Parathyroid adenoma (tissue), 2 donors: ENCODE measurements around the gene SCYGR5.

Source experiments
- H2AFZ ChIP-seq: fragments of 300-600 bp; sonication (generic); one replicate; pipeline ENCODE4 v1.7.0; 2017; ENCODE audit warnings: antibody characterized with exemption, mild to moderate bottlenecking
- H3K27ac ChIP-seq: fragments of 300-600 bp; sonication (generic); one replicate; pipeline ENCODE4 v1.7.0; 2017
- H3K27me3 ChIP-seq: fragments of 300-600 bp; sonication (generic); one replicate; pipeline ENCODE4 v1.7.0; 2017; ENCODE audit warnings: low read length; ENCODE audit not compliant: control insufficient read depth, insufficient read depth
- H3K36me3 ChIP-seq: fragments of 300-600 bp; sonication (generic); one replicate; pipeline ENCODE4 v1.7.0; 2017; ENCODE audit warnings: low read length; ENCODE audit not compliant: control insufficient read depth, insufficient read depth
- H3K4me1 ChIP-seq: fragments of 300-600 bp; sonication (generic); one replicate; pipeline ENCODE4 v1.7.0; 2017; ENCODE audit warnings: control low read depth
- H3K4me2 ChIP-seq: fragments of 300-600 bp; sonication (generic); one replicate; pipeline ENCODE4 v1.7.0; 2017; ENCODE audit warnings: low read length
- H3K4me3 ChIP-seq: fragments of 300-600 bp; sonication (generic); one replicate; pipeline ENCODE4 v1.7.0; 2017; ENCODE audit warnings: low read depth, low read length
- H3K79me2 ChIP-seq: fragments of 300-600 bp; sonication (generic); one replicate; pipeline ENCODE4 v1.7.0; 2017; ENCODE audit warnings: control low read depth
- H3K9ac ChIP-seq: fragments of 300-600 bp; sonication (generic); one replicate; pipeline ENCODE4 v1.7.0; 2017; ENCODE audit warnings: mild to moderate bottlenecking
- H3K9me3 ChIP-seq: fragments of 300-600 bp; sonication (generic); one replicate; pipeline ENCODE4 v1.7.0; 2017; ENCODE audit warnings: low read length; ENCODE audit not compliant: control insufficient read depth
- CTCF ChIP-seq: fragments of 300-600 bp; sonication (generic); IDR thresholded peaks from one replicate; pipeline ENCODE4 v1.7.0; 2017; ENCODE audit warnings: antibody characterized with exemption, mild to moderate bottlenecking
- donor health status: primary hyperparathyroidism.

SCYGR5 gene

GRCh38 chr2:227706859-227707258 is 40.3 kb downstream of the SCYGR5 start:
- Histone ChIP-seq H3K27ac (no peak overlapping the region), H3K4me1 (no peaks in the 10 kb centered on the region), H3K27me3 (no peaks in the 10 kb centered on the region), H3K79me2 (no peaks in the 10 kb centered on the region), H3K36me3 (no peaks in the 10 kb centered on the region), H3K9me3 (no peaks in the 10 kb centered on the region), H3K4me2 (no peak overlapping the region), H2AFZ (no peak overlapping the region), H3K9ac (no peak overlapping the region), H3K4me3 (no peak overlapping the region)
- no peak for TF ChIP-seq CTCF

DNA sequence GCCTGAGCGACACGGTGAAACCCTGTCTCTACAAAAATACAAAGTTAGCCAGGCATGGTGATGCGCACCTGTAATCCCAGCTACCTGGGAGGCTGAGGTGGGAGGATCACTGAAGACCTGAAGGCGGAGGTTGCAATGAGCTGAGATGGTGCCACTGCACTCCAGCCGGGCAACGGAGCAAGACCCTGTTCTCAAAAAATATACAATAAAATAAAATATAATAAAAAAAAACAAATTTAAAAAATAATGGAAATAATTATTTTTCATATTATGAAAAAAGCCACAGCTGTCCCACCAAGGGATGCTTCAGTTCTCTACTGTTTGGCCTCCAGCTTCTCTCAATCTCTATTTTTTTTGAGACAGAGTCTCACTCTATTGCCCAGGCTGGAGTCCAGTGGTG is 40.8 kb downstream of the SCYGR5 start:
- Histone ChIP-seq H3K9me3 (no peaks in the 10 kb centered on the region), H3K79me2 (no peaks in the 10 kb centered on the region), H3K27ac (no peak overlapping the region), H3K36me3 (no peaks in the 10 kb centered on the region), H3K9ac (no peak overlapping the region), H3K27me3 (no peaks in the 10 kb centered on the region), H3K4me1 (no peaks in the 10 kb centered on the region), H3K4me3 (no peak overlapping the region), H3K4me2 (no peak overlapping the region), H2AFZ (no peak overlapping the region)
- TF ChIP-seq CTCF, result no peak

GRCh38 chr2:227710986-227711385 is 44.4 kb downstream of the SCYGR5 start:
- Histone ChIP-seq H2AFZ (no peak overlapping the region), H3K9me3 (no peaks in the 10 kb centered on the region), H3K4me2 (no peak overlapping the region), H3K4me1 (no peaks in the 10 kb centered on the region), H3K27me3 (no peaks in the 10 kb centered on the region), H3K4me3 (no peak overlapping the region), H3K36me3 (no peaks in the 10 kb centered on the region), H3K27ac (no peak overlapping the region), H3K79me2 (no peaks in the 10 kb centered on the region), H3K9ac (no peak overlapping the region)
- no peak for TF ChIP-seq CTCF

GRCh38 chr2:227713291-227713690 is 46.7 kb downstream of the SCYGR5 start:
- no peak overlapping the region for H3K4me3 ChIP-seq
- H2AFZ ChIP-seq, result no peak overlapping the region
- no peaks in the 10 kb centered on the region for H3K79me2 ChIP-seq
- no peaks in the 10 kb centered on the region for H3K4me1 ChIP-seq
- H3K9me3 ChIP-seq, result no peaks in the 10 kb centered on the region
- no peak for TF ChIP-seq CTCF
- H3K9ac ChIP-seq, result no peak overlapping the region
- no peaks in the 10 kb centered on the region for H3K36me3 ChIP-seq
- H3K27me3 ChIP-seq, result no peaks in the 10 kb centered on the region
- H3K27ac ChIP-seq, result no peak overlapping the region
- H3K4me2 ChIP-seq, result no peak overlapping the region

DNA sequence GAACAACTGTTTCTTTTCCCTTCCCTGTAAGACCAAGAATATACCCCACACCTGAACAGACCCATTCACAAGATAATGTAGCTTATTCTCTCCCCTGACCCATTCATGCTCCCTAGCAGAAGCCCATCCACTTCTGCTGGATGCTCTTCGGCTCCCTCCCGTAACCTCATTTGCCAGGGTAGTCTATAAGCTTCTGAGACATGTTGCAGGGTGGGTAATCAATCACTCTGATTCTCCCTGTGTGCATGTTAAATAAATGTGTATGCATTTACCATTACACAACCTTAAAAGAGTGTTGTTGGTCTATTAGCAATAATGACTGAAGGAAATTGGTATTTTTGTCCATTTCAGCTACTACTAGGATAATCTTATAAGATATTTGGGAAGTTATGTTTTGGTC is 49.9 kb downstream of the SCYGR5 start:
- H3K4me3 ChIP-seq, result no peak overlapping the region
- no peaks in the 10 kb centered on the region for H3K27me3 ChIP-seq
- no peak overlapping the region for H2AFZ ChIP-seq
- H3K4me1 ChIP-seq, result no peaks in the 10 kb centered on the region
- H3K4me2 ChIP-seq, result no peak overlapping the region
- no peak overlapping the region for H3K9ac ChIP-seq
- no peaks in the 10 kb centered on the region for H3K36me3 ChIP-seq
- H3K79me2 ChIP-seq, result no peaks in the 10 kb centered on the region
- no peaks in the 10 kb centered on the region for H3K9me3 ChIP-seq
- TF ChIP-seq CTCF, result no peak
- H3K27ac ChIP-seq, result no peak overlapping the region
